Mammary epithelial cell (primary cell): ENCODE data around the gene SLC25A39.

Experiments
- CTCF ChIP-seq, 2 donors: IDR thresholded peaks in 1 of 2; conservative IDR thresholded peaks in 1 of 2; 2 replicates each; pipeline ENCODE4 v1.5.1; 2011 to 2012; ENCODE audit warnings: inconsistent platforms in 2 of 2, low read length in 2 of 2, mild to moderate bottlenecking in 2 of 2, control low read depth in 1 of 2, low read depth in 1 of 2; ENCODE audit not compliant: insufficient read depth in 1 of 2; ENCODE audit errors: extremely low read depth in 1 of 2
- EZH2 ChIP-seq: IDR thresholded peaks from 2 replicates; pipeline ENCODE4 v1.6.1; 2012; ENCODE audit warnings: low read length, inconsistent platforms, borderline replicate concordance

- TF ChIP-seq EZH2 (no peak), CTCF (conservative IDR thresholded peaks at IDR 0.05 in 1 of 2, IDR thresholded peaks at IDR 0.05 in 1 of 2; ENCODE audit: extremely low read depth in 1 of 2, insufficient read depth in 1 of 2, low read depth in 1 of 2, low read length in 2 of 2) (no peak)
These were observed 46.6 kb downstream of the SLC25A39 start for GRCh38 chr17:44277976-44278375.
